ENCODE results near the gene ANO2.

The ANO2 gene

GRCh38 chr12:5736016-5736415, 209.0 kb downstream of the ANO2 start:
- no peak overlapping the region for H3K4me3 ChIP-seq (ENCODE audit: low read depth, low read length)

- no peak overlapping the region for H3K4me3 ChIP-seq (ENCODE audit: low read depth, low read length)
These were observed 211.1 kb downstream of the ANO2 start for GRCh38 chr12:5733916-5734315.

GRCh38 chr12:5733136-5733755, 211.8 kb downstream of the ANO2 start:
- no peak overlapping the region for H3K4me3 ChIP-seq (ENCODE audit: low read depth, low read length)

GRCh38 chr12:5730962-5731361, 214.1 kb downstream of the ANO2 start:
- no peak overlapping the region for H3K4me3 ChIP-seq (ENCODE audit: low read depth, low read length)

- no peak overlapping the region for H3K4me3 ChIP-seq (ENCODE audit: low read depth, low read length)
These were observed 221.3 kb downstream of the ANO2 start for GRCh38 chr12:5723711-5724252.

- H3K4me3 ChIP-seq (ENCODE audit: low read depth, low read length), result no peak overlapping the region
These were observed 222.0 kb downstream of the ANO2 start for GRCh38 chr12:5723071-5723470.

GRCh38 chr12:5720381-5721005, 224.6 kb downstream of the ANO2 start:
- no peak overlapping the region for H3K4me3 ChIP-seq (ENCODE audit: low read depth, low read length)

- no peak overlapping the region for H3K4me3 ChIP-seq (ENCODE audit: low read depth, low read length)
These were observed 226.4 kb downstream of the ANO2 start for GRCh38 chr12:5718680-5719079.

- H3K4me3 ChIP-seq (ENCODE audit: low read depth, low read length), result no peak overlapping the region
These were observed 227.0 kb downstream of the ANO2 start for GRCh38 chr12:5718073-5718472.

GRCh38 chr12:5716976-5717375, 228.1 kb downstream of the ANO2 start:
- H3K4me3 ChIP-seq (ENCODE audit: low read depth, low read length), result no peak overlapping the region

GRCh38 chr12:5716201-5716600, 228.9 kb downstream of the ANO2 start:
- H3K4me3 ChIP-seq (ENCODE audit: low read depth, low read length), result no peak overlapping the region

- H3K4me3 ChIP-seq (ENCODE audit: low read depth, low read length), result no peak overlapping the region
These were observed 230.0 kb downstream of the ANO2 start for GRCh38 chr12:5715021-5715420.

GRCh38 chr12:5713599-5714081, 231.4 kb downstream of the ANO2 start:
- no peak overlapping the region for H3K4me3 ChIP-seq (ENCODE audit: low read depth, low read length)

- no peak overlapping the region for H3K4me3 ChIP-seq (ENCODE audit: low read depth, low read length)
These were observed 234.7 kb downstream of the ANO2 start for GRCh38 chr12:5710260-5710878.

- H3K4me3 ChIP-seq (ENCODE audit: low read depth, low read length), result no peak overlapping the region
These were observed 236.7 kb downstream of the ANO2 start for GRCh38 chr12:5708371-5708770.

GRCh38 chr12:5706247-5706646, 238.8 kb downstream of the ANO2 start:
- no peak overlapping the region for H3K4me3 ChIP-seq (ENCODE audit: low read depth, low read length)

GRCh38 chr12:5705791-5706190, 239.3 kb downstream of the ANO2 start:
- no peak overlapping the region for H3K4me3 ChIP-seq (ENCODE audit: low read depth, low read length)

GRCh38 chr12:5694759-5695409, 250.2 kb downstream of the ANO2 start:
- no peak overlapping the region for H3K4me3 ChIP-seq (ENCODE audit: low read depth, low read length)

- no peak overlapping the region for H3K4me3 ChIP-seq (ENCODE audit: low read depth, low read length)
These were observed 252.2 kb downstream of the ANO2 start for GRCh38 chr12:5692850-5693249.

GRCh38 chr12:5691943-5692342, 253.1 kb downstream of the ANO2 start:
- no peak overlapping the region for H3K4me3 ChIP-seq (ENCODE audit: low read depth, low read length)

- H3K4me3 ChIP-seq (ENCODE audit: low read depth, low read length), result no peak overlapping the region
These were observed 254.8 kb downstream of the ANO2 start for GRCh38 chr12:5690240-5690639.

- H3K4me3 ChIP-seq (ENCODE audit: low read depth, low read length), result no peak overlapping the region
These were observed 255.3 kb downstream of the ANO2 start for GRCh38 chr12:5689773-5690172.
